Cardiac septum (tissue), 1 donor: ENCODE results near the gene RSPH1. TPM values are rescaled to one million over a fixed set of nuclear protein-coding genes. Genes with fewer than 3 reads are reported as not detected.
A peak's percentile ranks its signal among the peaks of the same experiment; 100 is the strongest.

Experiments
- DNase-seq: peaks from one replicate; pipeline ENCODE4 v3.0.0-alpha.2; 2020; ENCODE audit warnings: low spot score
- intact Hi-C: fragments of 100-400 bp; cut with DNase I; formaldehyde crosslinking; loops from one replicate; pipeline ENCODE4 v1.14.0; 2022
- long read RNA-seq: library from polyadenylated mRNA; unstranded; transcript quantifications from one replicate; pipeline ENCODE4 v2.0.0, GENCODE V29; 2021
- total RNA-seq: library from RNA; stranded (reverse); fragmentation: NEBNext Ultra II Directional; extraction: Animal tissue kit (Norgen Biotek cat#: 25700); gene quantifications from one replicate; pipeline ENCODE4 v1.2.1, GENCODE V29; 2021
- donor health status: DM: no; HTN: no; CAD: no.

Gene RSPH1
- not detected for total RNA-seq
- long read RNA-seq, result 0 reads

DNA sequence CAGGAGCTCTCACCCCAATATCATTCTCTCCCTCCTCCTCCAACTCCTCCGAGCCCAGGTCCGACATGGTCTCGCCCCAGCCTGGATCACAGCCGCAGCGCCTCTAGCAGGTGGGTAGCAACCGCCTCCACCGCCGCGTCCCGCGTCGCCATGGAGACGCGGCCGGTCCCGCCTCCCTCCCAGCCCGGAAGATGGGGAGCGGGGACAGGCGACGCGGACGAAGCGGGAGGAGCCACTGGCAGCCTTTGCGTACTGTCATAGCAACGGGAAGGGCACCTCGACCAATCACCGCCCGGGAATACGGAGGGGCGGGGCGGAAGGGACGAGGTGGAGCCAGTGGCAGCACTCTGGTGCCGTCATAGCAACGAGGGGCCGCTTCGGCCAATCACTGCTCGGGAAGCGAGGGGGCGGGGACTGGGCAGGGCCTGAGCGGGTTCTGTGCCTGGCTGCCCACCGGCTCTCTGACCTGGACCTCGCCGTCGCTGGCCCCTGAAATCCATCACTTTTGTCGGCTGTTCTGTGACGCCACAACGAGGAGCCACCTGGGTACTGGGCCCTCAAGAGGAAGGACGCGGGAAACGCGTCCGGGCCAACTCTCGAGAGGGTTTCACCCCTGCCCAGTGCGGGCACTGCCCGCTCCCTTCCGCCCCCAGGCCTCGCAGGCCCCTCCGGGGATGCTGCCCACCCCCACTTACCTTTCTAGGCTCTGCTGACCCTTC is at the start of gene RSPH1:
TSS of gene RSPH1 (minus strand) at position 105 of the 719 bp plus-strand sequence. CDS start at position 67, 38 bp downstream.
- DNase-seq, result peak; percentile 100
- intact Hi-C loops, result loop anchor here (10.0 kb wide), 1 partner anchor 351 kb away; no protein-coding TSS in a partner anchor

DNA sequence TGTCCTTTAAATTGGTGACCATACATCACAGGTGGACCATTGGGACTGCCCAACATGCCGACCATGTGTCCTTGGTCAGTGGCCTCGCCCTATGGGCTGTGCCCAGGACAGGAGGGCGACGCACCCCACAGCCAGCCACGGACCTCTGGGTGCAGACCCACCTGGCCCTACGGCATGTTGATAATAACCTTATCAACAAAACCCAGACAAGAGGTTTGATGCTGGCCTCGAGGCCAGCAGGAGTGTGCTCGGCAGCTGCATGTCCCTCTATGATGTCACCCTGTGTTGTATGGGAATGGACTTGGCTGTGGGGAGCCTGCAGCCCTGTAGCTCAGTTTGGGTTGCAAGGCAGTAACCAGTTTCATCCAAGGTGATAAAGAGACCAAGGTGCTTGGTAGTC is 49.7 kb upstream of the RSPH1 start:
- DNase-seq, result no peak
- intact Hi-C loops, result no loop called here

DNA sequence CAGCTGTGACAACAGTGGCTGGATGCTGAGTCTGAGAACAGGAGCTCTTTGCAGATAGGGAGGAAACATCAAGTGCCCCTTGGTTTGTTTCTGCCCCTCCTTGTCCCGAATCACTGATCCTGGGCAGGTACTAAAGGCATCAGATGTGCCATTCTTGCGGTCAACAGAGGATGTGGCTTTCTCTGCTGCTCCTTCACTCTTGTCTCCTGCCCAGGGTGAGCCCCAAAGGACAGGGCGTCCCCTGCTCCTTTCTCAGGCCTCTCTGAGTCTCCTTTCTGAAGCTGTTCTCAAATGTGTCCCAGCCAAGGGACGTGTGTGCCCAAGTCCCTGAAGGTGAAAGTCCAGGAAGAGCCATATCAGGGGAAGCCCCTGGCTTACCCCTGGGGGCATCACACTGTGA is 49.3 kb upstream of the RSPH1 start:
- DNase-seq, result no peak
- intact Hi-C loops, result no loop called here

DNA sequence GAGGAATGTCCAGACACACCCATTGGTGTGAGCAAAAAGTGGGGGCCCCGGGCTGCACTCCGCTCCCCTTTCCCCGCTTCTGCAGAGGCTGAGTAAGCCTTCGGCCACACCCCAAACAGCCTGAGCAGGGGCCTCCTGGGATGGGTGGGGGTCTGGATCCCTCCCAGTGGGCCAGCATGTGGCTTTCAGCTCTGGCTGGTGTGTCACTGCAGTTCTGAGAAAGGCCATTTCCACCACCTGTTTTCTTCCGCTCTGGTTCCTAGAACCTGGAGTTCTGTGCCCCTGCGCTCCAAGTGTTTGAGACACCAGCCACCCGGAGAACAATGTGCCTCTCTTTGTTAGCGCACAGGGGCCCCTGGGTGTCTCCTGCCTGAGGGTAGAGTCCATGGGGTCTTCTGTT is 48.5 kb upstream of the RSPH1 start:
- DNase-seq, result no peak
- intact Hi-C loops, result no loop called here

DNA sequence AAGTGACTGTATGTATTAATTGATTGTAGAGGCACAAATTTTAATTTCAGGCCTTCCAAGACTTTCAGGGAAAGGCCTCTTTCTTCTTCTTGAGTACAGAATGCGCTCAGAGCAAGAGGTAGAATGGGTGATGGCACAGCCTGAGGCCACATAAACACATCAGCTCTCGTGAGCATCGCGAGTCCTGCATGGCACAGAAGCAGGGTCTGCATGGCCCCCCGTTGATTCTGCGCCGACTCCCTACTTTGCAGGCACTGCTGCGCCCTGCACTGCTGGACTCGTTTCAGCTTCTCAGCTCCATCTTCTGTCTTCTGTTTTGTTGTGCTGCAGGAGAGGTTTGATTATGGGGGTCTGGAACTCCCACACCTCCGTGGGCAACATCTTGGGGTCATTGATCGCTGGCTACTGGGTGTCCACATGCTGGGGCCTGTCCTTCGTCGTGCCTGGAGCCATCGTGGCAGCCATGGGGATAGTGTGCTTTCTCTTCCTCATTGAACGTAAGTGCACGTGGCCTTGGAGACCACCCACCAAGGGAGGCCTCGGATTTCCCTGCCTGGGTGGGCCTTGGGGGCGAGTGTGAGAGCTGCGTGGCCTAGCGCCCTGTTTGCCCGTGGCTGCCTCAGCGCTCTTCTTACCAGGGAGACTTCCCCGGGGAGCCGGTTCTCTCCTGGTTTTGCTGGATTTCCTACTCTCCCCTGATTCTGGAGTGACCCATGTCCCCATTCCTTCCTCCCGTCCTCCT is 47.3 kb upstream of the RSPH1 start:
- DNase-seq, result no peak
- intact Hi-C loops, result no loop called here

DNA sequence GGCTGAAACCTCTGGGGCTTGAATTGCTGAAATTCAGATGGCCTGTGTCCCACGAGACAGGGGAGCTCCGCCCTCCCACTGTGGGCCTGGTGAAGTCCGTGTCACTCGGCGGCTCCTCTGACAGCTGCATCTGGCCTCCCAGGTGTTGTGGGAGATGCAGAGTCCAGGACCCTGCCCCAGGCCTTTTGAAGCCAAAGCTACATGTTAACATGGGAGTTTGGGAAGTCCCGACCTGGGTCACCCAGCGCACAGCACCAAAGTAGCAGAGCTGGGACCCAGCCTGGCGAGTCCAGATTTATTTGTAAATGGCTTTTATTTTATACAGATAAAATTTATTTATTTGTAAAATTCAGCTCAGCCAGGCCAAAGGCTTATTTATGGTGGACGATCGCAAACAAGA is 46.6 kb upstream of the RSPH1 start:
- no peak for DNase-seq
- intact Hi-C loops, result no loop called here

DNA sequence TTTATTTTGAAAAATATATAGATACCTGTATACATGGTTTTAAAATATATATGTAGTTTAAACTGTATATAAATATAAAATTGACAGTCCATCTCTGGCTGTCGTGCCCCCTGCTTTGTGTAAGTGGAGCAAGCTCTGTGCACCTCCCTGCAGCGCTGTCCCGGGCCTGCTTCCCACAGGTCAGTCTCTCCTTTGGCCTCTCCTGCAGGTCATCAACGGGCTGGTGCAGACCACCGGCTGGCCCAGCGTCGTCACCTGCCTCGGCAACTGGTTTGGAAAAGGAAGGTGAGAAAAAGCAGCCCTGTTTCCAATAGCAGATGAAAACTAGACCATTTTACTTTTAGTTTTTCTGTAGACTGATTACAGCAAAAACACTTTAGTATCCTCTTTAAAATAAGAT is 46.2 kb upstream of the RSPH1 start:
- intact Hi-C loops, result no loop called here
- DNase-seq, result no peak

DNA sequence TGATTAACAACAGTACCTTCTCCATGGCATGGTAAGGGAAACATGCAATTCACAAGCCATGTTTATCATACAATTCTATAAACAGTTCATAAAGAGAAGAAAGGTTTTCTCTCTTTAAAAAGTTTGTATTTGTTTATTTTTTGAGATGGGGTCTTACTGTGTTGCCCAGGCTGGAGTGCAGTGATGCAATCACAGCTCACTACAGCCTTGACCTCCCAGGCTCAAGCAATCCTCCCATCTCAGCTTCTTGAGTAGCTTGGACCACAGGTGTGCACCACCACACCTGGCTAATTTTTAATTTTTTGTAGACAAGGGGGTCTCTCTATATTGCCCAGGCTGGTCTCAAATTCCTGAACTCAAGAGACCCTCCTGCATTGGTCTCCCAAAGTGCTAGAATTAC is 45.6 kb upstream of the RSPH1 start:
- no peak for DNase-seq
- intact Hi-C loops, result no loop called here

DNA sequence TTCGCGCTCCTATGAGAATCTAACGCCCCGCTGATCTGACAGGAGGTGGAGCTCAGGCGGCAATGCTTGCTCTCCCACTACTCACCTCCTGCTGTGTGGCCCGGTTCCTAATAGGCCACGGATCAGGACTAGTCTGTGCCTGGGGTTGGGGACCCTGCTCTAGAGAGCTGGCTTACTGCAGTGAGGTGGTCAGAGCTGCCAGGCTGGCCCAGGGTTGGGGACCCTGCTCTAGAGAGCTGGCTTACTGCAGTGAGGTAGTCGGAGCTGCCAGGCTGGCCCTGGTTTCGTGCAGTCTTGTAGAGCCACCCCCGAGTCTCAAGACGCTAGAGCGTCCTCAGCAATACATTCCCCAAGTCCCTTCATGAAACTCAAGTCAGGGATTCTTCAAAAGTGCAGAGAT is 45.1 kb upstream of the RSPH1 start:
- DNase-seq, result no peak
- intact Hi-C loops, result no loop called here

DNA sequence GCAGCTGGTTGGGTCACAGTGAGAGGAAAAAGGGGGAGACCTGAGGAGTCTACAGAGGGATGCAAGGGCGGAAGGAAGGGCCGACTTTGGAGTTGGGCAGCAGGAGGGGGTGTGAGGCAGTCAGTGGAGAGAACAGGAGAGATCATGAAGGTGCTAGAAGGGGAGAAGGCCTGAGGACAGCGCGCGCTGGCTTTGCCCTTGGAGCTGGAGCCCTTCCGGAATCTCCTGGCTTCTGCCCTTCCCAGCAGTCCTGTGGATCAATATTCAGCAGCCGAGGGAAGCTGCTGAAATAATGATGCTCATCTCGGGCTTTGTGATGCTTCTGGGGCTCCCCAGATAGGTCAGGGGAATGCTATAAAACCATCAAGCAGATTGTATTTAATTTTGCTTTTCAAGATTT is 44.4 kb upstream of the RSPH1 start:
- no peak for DNase-seq
- intact Hi-C loops, result no loop called here

DNA sequence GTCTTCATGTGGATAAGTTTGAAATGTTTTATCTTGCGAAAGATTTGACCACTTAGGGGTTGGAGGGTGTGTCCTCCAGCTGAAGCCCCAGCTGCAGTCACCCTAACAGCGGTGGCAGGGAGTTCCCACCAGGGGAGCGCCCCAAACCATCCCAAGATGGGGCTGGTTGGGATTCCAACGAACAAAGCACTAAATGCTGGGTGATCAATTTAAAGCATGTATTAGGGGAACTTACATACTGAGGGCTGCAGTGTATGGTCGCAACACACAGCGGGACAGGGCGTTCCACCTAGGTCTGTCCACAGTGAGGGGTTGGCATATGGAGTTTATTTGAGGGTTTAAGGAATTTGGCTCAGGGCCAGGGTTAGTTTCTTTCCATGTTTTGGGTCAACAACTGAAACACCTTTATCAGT is 43.9 kb upstream of the RSPH1 start:
- DNase-seq, result no peak
- intact Hi-C loops, result no loop called here

DNA sequence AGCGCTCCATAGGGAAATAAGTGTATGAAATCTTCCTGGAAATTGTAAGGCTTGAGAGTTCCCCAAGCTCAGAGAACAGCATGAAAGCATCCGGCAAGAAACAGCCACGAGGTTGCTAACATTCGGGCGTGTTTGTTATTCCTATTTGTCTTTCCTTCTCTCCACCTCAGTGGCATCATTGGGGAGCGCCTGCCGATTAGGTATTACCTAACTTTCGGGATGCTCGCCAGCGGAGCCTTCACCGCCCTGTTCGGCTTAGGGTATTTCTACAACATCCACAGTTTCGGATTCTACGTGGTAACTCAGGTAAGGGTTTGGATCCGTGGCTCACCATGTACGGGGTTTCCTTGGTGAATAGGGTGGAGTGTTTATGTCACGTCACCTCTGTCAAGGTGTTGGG is 43.3 kb upstream of the RSPH1 start:
- no peak for DNase-seq
- intact Hi-C loops, result no loop called here

DNA sequence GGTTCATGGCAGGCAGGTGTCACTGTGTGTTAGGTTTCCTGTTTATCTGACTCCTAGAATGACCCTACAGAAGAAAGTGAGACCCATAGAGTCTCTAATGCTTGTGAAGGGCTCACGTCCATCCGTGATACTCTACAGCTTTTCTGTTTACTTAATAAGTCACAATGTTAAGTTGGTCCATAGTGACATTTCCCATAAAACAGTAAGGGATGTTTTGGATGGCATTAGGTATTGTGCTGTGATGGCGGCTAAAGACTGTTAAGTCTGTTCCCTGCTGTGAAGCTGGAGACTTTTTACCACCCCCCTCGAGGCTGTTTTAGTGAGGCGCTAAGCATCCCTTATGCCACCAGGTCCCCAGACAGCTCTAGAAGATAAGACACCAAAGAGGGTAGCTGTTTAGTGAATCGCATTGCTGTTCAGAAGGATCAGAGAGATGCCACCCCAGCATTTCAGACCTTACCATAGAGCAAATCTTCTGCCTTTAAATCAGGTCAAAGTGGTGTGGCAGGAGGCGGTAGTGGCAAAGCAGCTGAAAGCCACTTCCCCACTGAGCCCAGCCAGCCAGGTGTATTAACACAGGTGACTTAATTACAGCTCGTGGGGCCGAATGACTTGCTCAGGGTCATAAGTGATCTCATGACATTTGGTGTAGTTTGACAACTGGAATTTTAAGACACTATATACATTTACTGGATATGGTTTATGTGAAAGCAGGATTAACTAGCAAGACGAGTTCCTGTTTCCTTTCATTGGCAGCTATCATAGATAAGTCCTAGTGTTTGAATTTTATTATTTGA is 42.7 kb upstream of the RSPH1 start:
- DNase-seq, result no peak

DNA sequence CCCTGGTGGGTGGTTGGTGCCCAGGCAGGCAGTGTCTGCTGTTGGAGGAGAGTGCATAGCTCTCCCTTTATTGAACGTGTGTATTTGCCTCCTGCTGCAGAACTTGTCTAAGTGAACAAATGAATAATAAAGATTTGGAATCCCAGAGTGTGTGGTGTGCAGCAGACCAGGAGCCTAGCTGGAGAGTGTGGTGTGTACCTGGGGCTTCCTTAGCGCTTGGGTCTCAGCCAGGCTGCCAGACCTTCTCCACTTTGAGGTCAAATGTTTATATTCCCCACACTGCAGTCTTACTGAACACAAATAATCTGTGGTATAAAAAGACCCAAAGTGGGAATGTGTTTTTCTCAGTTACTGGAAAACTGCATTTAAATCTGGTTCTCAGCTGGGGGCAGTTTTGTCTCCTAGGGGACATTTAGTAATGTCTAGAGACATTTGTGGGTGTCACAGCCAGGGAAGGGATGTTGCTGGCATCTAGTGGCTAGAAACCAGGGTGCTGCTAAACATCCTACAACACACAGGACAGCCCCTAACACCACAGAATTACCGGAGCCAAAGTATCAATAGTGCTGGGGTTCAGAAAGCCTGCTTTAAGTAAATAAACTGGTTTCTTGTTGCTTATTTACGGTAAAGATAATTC is 41.2 kb upstream of the RSPH1 start:
- intact Hi-C loops, result no loop called here
- no peak for DNase-seq

More for the DNA sequence above, 42.7 kb upstream of the RSPH1 start:
- intact Hi-C loops, result no loop called here

DNA sequence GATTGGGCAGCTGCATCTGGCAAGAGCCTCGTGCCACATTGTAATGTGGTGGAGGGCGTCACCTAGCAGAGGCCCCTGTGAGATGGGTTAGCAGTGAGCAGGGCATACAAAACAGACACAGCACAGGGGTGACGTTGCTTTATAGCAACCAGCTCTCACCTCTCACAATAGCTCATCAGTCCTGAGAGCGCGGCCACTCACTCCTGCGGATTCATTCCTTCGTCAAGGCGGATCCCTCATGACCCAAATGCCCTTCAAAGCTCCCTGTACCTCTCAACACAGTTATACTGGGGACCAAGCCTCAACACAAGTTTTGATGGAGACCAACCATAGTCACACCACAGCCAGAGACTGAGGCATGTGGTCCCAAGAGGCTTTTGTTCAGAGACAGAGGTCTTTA is 40.6 kb upstream of the RSPH1 start:
- no peak for DNase-seq
- intact Hi-C loops, result no loop called here

DNA sequence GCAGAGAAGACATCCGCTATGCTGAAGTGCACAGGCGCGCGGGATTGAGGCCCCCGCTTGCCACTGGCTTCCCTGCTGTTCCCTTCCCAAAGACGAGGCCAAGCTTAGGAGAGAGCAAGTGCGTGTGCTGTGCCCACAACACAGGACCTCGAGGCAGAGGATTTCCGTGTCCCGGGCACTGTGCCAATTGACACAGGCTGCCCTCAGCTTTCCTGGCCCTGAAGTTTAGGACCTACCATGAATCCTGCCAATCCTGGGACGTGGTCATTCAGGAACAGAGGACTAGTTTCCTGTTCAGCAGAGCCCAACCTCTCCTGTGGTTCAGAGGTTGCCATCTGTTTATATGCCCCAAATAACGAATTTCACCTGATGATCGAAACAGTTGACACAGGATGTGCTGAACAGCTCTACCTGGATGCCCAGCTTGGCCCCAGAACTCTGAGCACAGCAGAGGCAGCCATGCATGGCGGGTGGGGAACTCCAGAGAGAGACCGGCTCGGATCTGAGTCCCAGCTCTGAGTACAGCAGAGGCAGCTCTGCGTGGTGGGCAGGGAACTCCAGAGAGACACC is 39.7 kb upstream of the RSPH1 start:
- intact Hi-C loops, result no loop called here
- DNase-seq, result peak; percentile 56

DNA sequence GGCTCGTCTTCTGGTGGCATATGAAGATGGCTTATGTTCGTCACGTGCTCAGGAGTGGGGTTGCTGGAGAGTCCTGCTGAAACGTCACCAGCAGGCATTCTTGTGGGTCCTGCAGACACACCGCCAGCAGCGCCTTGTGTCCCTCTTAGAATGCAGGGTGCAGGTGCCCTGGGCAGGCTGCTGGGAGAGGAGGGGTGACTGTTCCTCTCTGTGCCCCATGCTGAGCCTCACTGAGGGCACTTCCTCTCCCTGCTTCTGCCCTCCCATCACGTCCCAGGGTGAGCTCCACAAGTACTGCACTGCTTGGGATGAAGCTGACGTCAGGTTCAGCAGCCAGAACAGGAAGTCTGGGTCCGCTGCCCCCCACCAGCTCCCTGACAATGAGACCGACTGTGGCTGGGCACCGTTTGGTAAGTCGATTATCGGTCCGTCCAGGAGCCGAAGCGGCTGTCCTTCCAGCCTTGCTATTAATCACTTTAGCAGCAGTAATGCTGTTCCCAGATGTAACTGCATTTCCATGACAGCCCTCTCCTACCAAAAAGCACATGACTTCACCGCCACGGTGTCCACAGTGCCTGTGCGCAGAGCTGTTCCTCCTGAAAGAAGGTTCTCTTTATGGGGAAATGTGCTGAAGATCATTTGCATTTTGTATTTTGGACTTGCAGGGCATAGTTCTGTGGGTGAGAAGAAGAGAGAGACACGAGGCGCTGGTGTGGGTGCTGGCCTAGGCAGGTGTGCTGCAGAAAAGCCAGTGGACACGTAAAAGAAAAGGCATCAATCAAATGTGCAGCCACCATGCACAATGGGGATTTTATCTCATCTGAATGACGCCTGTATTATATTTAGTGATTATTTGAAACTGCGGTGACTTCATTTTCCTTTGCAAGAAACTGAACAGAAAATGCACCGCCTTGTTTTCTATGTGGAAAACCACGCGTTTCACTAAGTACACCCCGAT is 38.7 kb upstream of the RSPH1 start:
- peak; percentile 74 for DNase-seq
- intact Hi-C loops, result no loop called here

DNA sequence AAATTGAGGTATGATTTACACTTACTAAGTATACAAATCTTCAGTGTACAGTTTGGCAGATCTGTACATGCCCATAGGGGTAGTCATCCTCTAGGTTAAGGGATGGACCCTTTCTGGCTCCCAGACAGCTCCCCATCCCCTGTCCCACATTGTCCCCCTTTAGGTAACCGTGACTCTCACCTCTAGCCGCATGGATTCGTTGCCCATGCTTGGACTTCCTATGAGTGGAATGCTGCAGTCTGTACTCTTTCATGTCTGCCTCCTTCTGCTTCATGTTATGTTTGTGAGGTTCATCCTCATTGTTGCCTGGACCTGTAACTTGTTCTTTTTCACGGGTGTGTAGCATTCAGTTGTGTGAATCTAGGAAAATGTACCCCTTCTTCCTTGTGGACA is 37.9 kb upstream of the RSPH1 start:
- intact Hi-C loops, result no loop called here
- DNase-seq, result peak; percentile 41
